SH-SY5Y (cell line): Measurements from ENCODE around the gene TIGD3.

Source experiments
- GATA2 ChIP-seq: IDR thresholded peaks from 2 replicates; pipeline ENCODE4 v1.6.1; 2011; ENCODE audit warnings: mild to moderate bottlenecking, low read depth, low read length
- GATA3 ChIP-seq: IDR thresholded peaks from 2 replicates; pipeline ENCODE4 v1.6.1; 2011; ENCODE audit warnings: low read depth, mild to moderate bottlenecking, low read length, moderate library complexity

GRCh38 chr11:65351511-65351910, 3.0 kb upstream of the TIGD3 start:
- TF ChIP-seq GATA2 (no peak), GATA3 (no peak)
